HepG2 (cell line): Measurements from ENCODE around the gene PACS1. TPM values are rescaled to one million over a fixed set of nuclear protein-coding genes. Genes with fewer than 3 reads are reported as not detected.
A peak's percentile ranks its signal among the peaks of the same experiment; 100 is the strongest.

Experiments
- DMAP1 ChIP-seq: IDR thresholded peaks from 2 replicates; pipeline ENCODE4 v1.6.1; 2016
- DZIP1 ChIP-seq: sonication (generic); formaldehyde crosslinking; IDR thresholded peaks from 2 replicates; pipeline ENCODE4 v1.5.0; 2020; ENCODE audit warnings: mild to moderate bottlenecking, missing genetic modification reagents
- GMEB2 ChIP-seq: IDR thresholded peaks from 2 replicates; pipeline ENCODE4 v1.6.1; 2016; ENCODE audit warnings: missing biosample characterization, missing genetic modification reagents, low read depth
- HOXA5 ChIP-seq: sonication (generic); formaldehyde crosslinking; IDR thresholded peaks from 2 replicates; pipeline ENCODE4 v1.4.0; 2020; ENCODE audit warnings: missing genetic modification reagents
- KDM6A ChIP-seq: IDR thresholded peaks from 2 replicates; pipeline ENCODE4 v1.6.1; 2016; ENCODE audit warnings: low read depth
- KMT2B ChIP-seq: IDR thresholded peaks from 2 replicates; pipeline ENCODE4 v1.6.1; 2016; ENCODE audit warnings: missing genetic modification reagents, missing compliant biosample characterization
- MEIS2 ChIP-seq: sonication (generic); formaldehyde crosslinking; IDR thresholded peaks from 2 replicates; pipeline ENCODE4 v1.9.0; 2021; ENCODE audit warnings: mild to moderate bottlenecking, missing genetic modification reagents
- NR2F2 ChIP-seq: IDR thresholded peaks from 2 replicates; pipeline ENCODE4 v1.6.1; 2012; ENCODE audit warnings: low read depth, inconsistent platforms, borderline replicate concordance
- PHF8 ChIP-seq: sonication (generic); formaldehyde crosslinking; IDR thresholded peaks from 2 replicates; pipeline ENCODE4 v1.5.0; 2020; ENCODE audit warnings: missing genetic modification reagents
- POLR2A ChIP-seq, 2 experiments: IDR thresholded peaks; 2 replicates each; pipeline ENCODE4 v1.6.1; 2011; ENCODE audit warnings: low read depth in 2 of 2, low read length in 2 of 2, mild to moderate bottlenecking in 1 of 2, moderate library complexity in 1 of 2; ENCODE audit not compliant: insufficient read depth in 1 of 2
- TAF1 ChIP-seq: sonication (generic); formaldehyde crosslinking; IDR thresholded peaks from 2 replicates; pipeline ENCODE4 v1.4.0; 2020; ENCODE audit warnings: missing genetic modification reagents
- TMF1 ChIP-seq: sonication (generic); formaldehyde crosslinking; IDR thresholded peaks from 2 replicates; pipeline ENCODE4 v1.8.1; 2022; ENCODE audit warnings: low read depth, missing genetic modification reagents
- ZBTB3 ChIP-seq: sonication (generic); formaldehyde crosslinking; IDR thresholded peaks from 2 replicates; pipeline ENCODE4 v1.4.0; 2020; ENCODE audit warnings: low read depth, mild to moderate bottlenecking, moderate library complexity, missing genetic modification reagents, borderline replicate concordance
- ZBTB33 ChIP-seq: sonication (generic); formaldehyde crosslinking; IDR thresholded peaks from 2 replicates; pipeline ENCODE4 v1.4.0; 2020; ENCODE audit warnings: missing genetic modification reagents
- ZBTB7A ChIP-seq: sonication (generic); formaldehyde crosslinking; IDR thresholded peaks from 2 replicates; pipeline ENCODE4 v1.8.0; 2022; ENCODE audit warnings: mild to moderate bottlenecking, missing genetic modification reagents
- ZKSCAN8 ChIP-seq: IDR thresholded peaks from 2 replicates; pipeline ENCODE4 v1.6.1; 2016; ENCODE audit warnings: borderline replicate concordance, missing genetic modification reagents, missing compliant biosample characterization
- ZNF20 ChIP-seq: sonication (generic); formaldehyde crosslinking; IDR thresholded peaks from 2 replicates; pipeline ENCODE4 v1.4.0; 2020; ENCODE audit warnings: mild to moderate bottlenecking, moderate library complexity, missing genetic modification reagents
- ZNF30 ChIP-seq: sonication (generic); formaldehyde crosslinking; IDR thresholded peaks from 2 replicates; pipeline ENCODE4 v1.5.0; 2020; ENCODE audit warnings: mild to moderate bottlenecking, missing genetic modification reagents
- ZNF317 ChIP-seq: sonication (generic); formaldehyde crosslinking; IDR thresholded peaks from 2 replicates; pipeline ENCODE4 v1.5.0; 2020; ENCODE audit warnings: mild to moderate bottlenecking, missing genetic modification reagents
- ZNF441 ChIP-seq: sonication (generic); formaldehyde crosslinking; IDR thresholded peaks from 2 replicates; pipeline ENCODE4 v1.7.0; 2021; ENCODE audit warnings: missing genetic modification reagents, borderline replicate concordance
- ZNF530 ChIP-seq: sonication (generic); formaldehyde crosslinking; IDR thresholded peaks from 2 replicates; pipeline ENCODE4 v1.5.0; 2020; ENCODE audit warnings: low read depth, mild to moderate bottlenecking, missing genetic modification reagents
- ZNF550 ChIP-seq: sonication (generic); formaldehyde crosslinking; IDR thresholded peaks from 2 replicates; pipeline ENCODE4 v1.4.0; 2020; ENCODE audit warnings: mild to moderate bottlenecking, missing genetic modification reagents, borderline replicate concordance
- ZNF605 ChIP-seq: sonication (generic); formaldehyde crosslinking; IDR thresholded peaks from 2 replicates; pipeline ENCODE4 v1.8.0; 2022; ENCODE audit warnings: mild to moderate bottlenecking, missing genetic modification reagents
- ZNF747 ChIP-seq: sonication (generic); formaldehyde crosslinking; IDR thresholded peaks from 2 replicates; pipeline ENCODE4 v1.8.1; 2023; ENCODE audit warnings: missing genetic modification reagents, mild to moderate bottlenecking, borderline replicate concordance
- ZNF749 ChIP-seq: sonication (generic); formaldehyde crosslinking; IDR thresholded peaks from 2 replicates; pipeline ENCODE4 v1.8.0; 2022; ENCODE audit warnings: mild to moderate bottlenecking, missing genetic modification reagents, moderate library complexity, borderline replicate concordance
- ZNF768 ChIP-seq: sonication (generic); formaldehyde crosslinking; IDR thresholded peaks from 2 replicates; pipeline ENCODE4 v1.4.0; 2020; ENCODE audit warnings: missing genetic modification reagents
- polyA plus RNA-seq, 8 experiments: library from polyadenylated mRNA; depleted of rRNA in 3 of 8; stranded (reverse) in 7 of 8; unstranded in 1 of 8; fragments of >200 nt; fragmentation: Illumina TruSeq in 4 of 8; extraction: Trizol in 4 of 8; gene quantifications; 2 replicates each; pipeline versions ENCODE4 v1.2.1 to v1.2.3, GENCODE V29; 2011 to 2016; ENCODE audit warnings: low read depth in 4 of 8, missing spikeins in 1 of 8, mixed read lengths in 1 of 8; ENCODE audit not compliant: insufficient read depth in 1 of 8
- total RNA-seq, 5 experiments: library from RNA; depleted of rRNA; stranded (reverse); fragments of >200 nt; fragmentation: Illumina TruSeq; extraction: Trizol; gene quantifications; 2 replicates each; pipeline ENCODE4 v1.2.3, GENCODE V29; 2016; ENCODE audit warnings: low read depth in 1 of 5

Gene PACS1
- total and polyA plus RNA-seq, 2 of the 13 experiments (the other 11 are each of a cell fraction or from before 2014, with no cell fraction given), result 7.6 to 8.6 TPM

- peak; percentile 58; the same call in 1 of the 2 replicates for TF ChIP-seq ZBTB7A
- no peak for TF ChIP-seq ZNF550 (CRISPR knock-in tag)
- no peak for TF ChIP-seq ZKSCAN8
- TF ChIP-seq PHF8 (CRISPR knock-in tag), result peak; percentile 76
- TF ChIP-seq KMT2B (CRISPR knock-in tag), result peak; percentile 35; the same call in 1 of the 2 replicates
- no peak for TF ChIP-seq ZNF605 (CRISPR knock-in tag)
- TF ChIP-seq ZNF441 (CRISPR knock-in tag), result peak; percentile 60; the same call in 1 of the 2 replicates
- no peak; the same call in 1 of the 2 replicates for TF ChIP-seq MEIS2 (CRISPR knock-in tag)
- TF ChIP-seq HOXA5 (CRISPR knock-in tag), result no peak
- TF ChIP-seq TMF1 (CRISPR knock-in tag), result peak; percentile 18; the same call in 1 of the 2 replicates
- TF ChIP-seq ZBTB33 (CRISPR knock-in tag), result no peak
- TF ChIP-seq KDM6A (CRISPR knock-in tag), result no peak
- TF ChIP-seq ZBTB3 (CRISPR knock-in tag), result no peak
- TF ChIP-seq ZNF749 (CRISPR knock-in tag), result no peak
- no peak for TF ChIP-seq ZNF20 (CRISPR knock-in tag)
- no peak for TF ChIP-seq ZNF317 (CRISPR knock-in tag)
- TF ChIP-seq DMAP1 (CRISPR knock-in tag), result peak; percentile 93
- no peak for TF ChIP-seq DZIP1
- TF ChIP-seq ZNF30, result no peak
- peak; percentile 80 for TF ChIP-seq TAF1 (CRISPR knock-in tag)
- TF ChIP-seq NR2F2, result no peak; the same call in 1 of the 2 replicates
- TF ChIP-seq POLR2A (IDR thresholded peaks at IDR 0.05; ENCODE audit: insufficient read depth in 1 of 2, low read depth in 2 of 2, low read length in 2 of 2), result peak in 1 of 2 experiments; percentile 93; a peak in 2 of 4 replicates
- TF ChIP-seq ZNF768, result peak; percentile 25; the same call in 1 of the 2 replicates
- peak; percentile 50; the same call in 1 of the 2 replicates for TF ChIP-seq GMEB2 (CRISPR knock-in tag)
- no peak for TF ChIP-seq ZNF747 (CRISPR knock-in tag)
- TF ChIP-seq ZNF530 (CRISPR knock-in tag), result no peak
These were observed 218.8 kb downstream of the PACS1 start, which contains the start of gene YIF1A (continued) for GRCh38 chr11:66288671-66289547.
